H1 (cell line): ENCODE results near the gene NPPA. TPM values are rescaled to one million over a fixed set of nuclear protein-coding genes. Genes with fewer than 3 reads are reported as not detected.

Experiments
- CTCF ChIA-PET: fragments of 300-600 bp; sonication (Branson Sonifier 250); formaldehyde crosslinking; loops from one replicate; lab custom pipeline; 2021; ENCODE audit not compliant: partially characterized antibody; lab: Charles Lee
- POLR2A ChIA-PET: fragments of 300-600 bp; sonication (Branson Sonifier 250); formaldehyde crosslinking; loops from one replicate; lab custom pipeline; 2021; ENCODE audit warnings: inconsistent platforms; ENCODE audit not compliant: partially characterized antibody; lab: Charles Lee
- DNase-seq, 2 experiments: peaks; one replicate each; pipeline versions ENCODE4 v3.0.0 to v3.0.0-alpha.2; 2010 to 2022; ENCODE audit warnings: low spot score in 2 of 2, low read depth in 1 of 2, mixed read lengths in 1 of 2
- FAIRE-seq: peaks from 2 replicates; lab custom pipeline; 2011; peaks lifted over from hg19 to GRCh38; lab: Jason Lieb, UNC
- H2AFZ ChIP-seq: 2 replicates; pipeline ENCODE4 v1.8.1; 2012; ENCODE audit warnings: low read length, inconsistent platforms
- H2AK5ac ChIP-seq: 2 replicates; pipeline ENCODE4 v1.6.1; 2013; ENCODE audit warnings: low read depth, low read length
- H2BK120ac ChIP-seq: replicated peaks from 2 replicates; pipeline ENCODE3; 2013; ENCODE audit warnings: low read depth, low read length, inconsistent platforms
- H2BK12ac ChIP-seq: 2 replicates; pipeline ENCODE4 v1.6.1; 2013; ENCODE audit warnings: low read depth, low read length
- H2BK15ac ChIP-seq: 2 replicates; pipeline ENCODE4 v1.6.1; 2013; ENCODE audit warnings: low read length
- H2BK20ac ChIP-seq: 2 replicates; pipeline ENCODE4 v1.6.1; 2013; ENCODE audit warnings: low read length
- H2BK5ac ChIP-seq: 2 replicates; pipeline ENCODE4 v1.6.1; 2013; ENCODE audit warnings: low read depth, low read length
- H3K14ac ChIP-seq: 2 replicates; pipeline ENCODE4 v1.6.1; 2013; ENCODE audit warnings: inconsistent platforms; ENCODE audit not compliant: insufficient read length
- H3K18ac ChIP-seq: 2 replicates; pipeline ENCODE4 v1.6.1; 2013; ENCODE audit warnings: low read length; ENCODE audit errors: extremely low read depth
- H3K23ac ChIP-seq: 2 replicates; pipeline ENCODE4 v1.6.1; 2013; ENCODE audit warnings: inconsistent platforms; ENCODE audit not compliant: insufficient read length
- H3K23me2 ChIP-seq: 2 replicates; pipeline ENCODE4 v1.6.1; 2013; ENCODE audit warnings: low read depth, low read length
- H3K27ac ChIP-seq: 2 replicates; pipeline ENCODE4 v1.6.1; 2011; ENCODE audit warnings: low read depth, low read length, inconsistent platforms
- H3K27me3 ChIP-seq, 4 experiments: replicated peaks in 1 of 4; 1 replicate in 1 of 4; 2 replicates in 3 of 4; pipeline versions ENCODE4 v1.6.1 to v1.8.1; 2011 to 2013; ENCODE audit warnings: low read length in 3 of 4, mild to moderate bottlenecking in 3 of 4, inconsistent platforms in 2 of 4, mixed read lengths in 2 of 4, moderate library complexity in 1 of 4; ENCODE audit not compliant: control insufficient read depth in 3 of 4, insufficient read depth in 3 of 4; ENCODE audit errors: extremely low read depth in 1 of 4
- H3K36me3 ChIP-seq, 4 experiments: 2 replicates each; pipeline versions ENCODE4 v1.6.1 to v1.8.1; 2011 to 2013; ENCODE audit warnings: mild to moderate bottlenecking in 4 of 4, low read length in 3 of 4, moderate library complexity in 2 of 4, control low read depth in 1 of 4, inconsistent platforms in 1 of 4; ENCODE audit not compliant: insufficient read depth in 4 of 4, control insufficient read depth in 2 of 4
- H3K4ac ChIP-seq: replicated peaks from 2 replicates; pipeline ENCODE3; 2013; ENCODE audit warnings: low read length, low read depth, mixed read lengths, inconsistent platforms; ENCODE audit not compliant: insufficient read length
- H3K4me1 ChIP-seq, 4 experiments: replicated peaks in 1 of 4; 1 replicate in 1 of 4; 2 replicates in 3 of 4; pipeline versions ENCODE4 v1.6.1 to v1.8.1; 2011 to 2013; ENCODE audit warnings: low read length in 3 of 4, inconsistent platforms in 2 of 4, mixed read lengths in 1 of 4; ENCODE audit not compliant: insufficient read depth in 4 of 4, control insufficient read depth in 3 of 4
- H3K4me2 ChIP-seq, 2 experiments: 2 replicates each; pipeline versions ENCODE4 v1.6.1 to v1.8.1; 2011 to 2013; ENCODE audit warnings: low read depth in 2 of 2, low read length in 2 of 2, control low read depth in 1 of 2, inconsistent platforms in 1 of 2, mild to moderate bottlenecking in 1 of 2; ENCODE audit not compliant: insufficient read depth in 1 of 2
- H3K4me3 ChIP-seq, 4 experiments: fragments of 200-600, 300-600 bp in 1 of 4; sonication (generic), shearing (Covaris generic), sonication (Bioruptor Twin) in 1 of 4; 2 replicates each; pipeline versions ENCODE4 v1.5.1 to v1.8.1; 2011 to 2016; ENCODE audit warnings: low read length in 4 of 4, low read depth in 3 of 4, control low read depth in 2 of 4, inconsistent platforms in 2 of 4, mild to moderate bottlenecking in 2 of 4, mixed read lengths in 1 of 4, moderate library complexity in 1 of 4; ENCODE audit not compliant: insufficient read depth in 2 of 4; ENCODE audit errors: extremely low read depth in 1 of 4
- H3K56ac ChIP-seq: replicated peaks from 2 replicates; pipeline ENCODE3; 2013; ENCODE audit warnings: low read depth, mild to moderate bottlenecking, mixed read lengths, low read length, inconsistent platforms; ENCODE audit not compliant: insufficient read length
- H3K79me1 ChIP-seq: 2 replicates; pipeline ENCODE4 v1.6.1; 2013; ENCODE audit warnings: low read depth, low read length, control low read depth
- H3K79me2 ChIP-seq, 2 experiments: 2 replicates each; pipeline versions ENCODE4 v1.6.1 to v1.8.1; 2012 to 2013; ENCODE audit warnings: low read length in 2 of 2, mild to moderate bottlenecking in 2 of 2, inconsistent platforms in 1 of 2; ENCODE audit not compliant: insufficient read depth in 2 of 2, control insufficient read depth in 1 of 2
- H3K9ac ChIP-seq, 4 experiments: replicated peaks in 1 of 4; 1 replicate in 1 of 4; 2 replicates in 3 of 4; pipeline versions ENCODE4 v1.6.1 to v1.8.1; 2011 to 2013; ENCODE audit warnings: low read depth in 3 of 4, low read length in 3 of 4, control low read depth in 2 of 4, mild to moderate bottlenecking in 2 of 4, moderate library complexity in 2 of 4, inconsistent platforms in 1 of 4; ENCODE audit errors: extremely low read depth in 1 of 4
- H3K9me3 ChIP-seq, 2 experiments: 2 replicates each; pipeline versions ENCODE4 v1.6.1 to v1.8.1; 2012 to 2013; ENCODE audit warnings: mild to moderate bottlenecking in 2 of 2, moderate library complexity in 2 of 2, control low read depth in 1 of 2, inconsistent platforms in 1 of 2, low read depth in 1 of 2, low read length in 1 of 2, mixed read lengths in 1 of 2; ENCODE audit not compliant: insufficient read depth in 2 of 2
- H4K20me1 ChIP-seq, 2 experiments: replicated peaks in 1 of 2; 2 replicates each; pipeline versions ENCODE3 to v1.8.1; 2011 to 2013; ENCODE audit warnings: inconsistent platforms in 2 of 2, low read length in 2 of 2, mild to moderate bottlenecking in 1 of 2; ENCODE audit not compliant: insufficient read depth in 2 of 2, control insufficient read depth in 1 of 2
- H4K5ac ChIP-seq: 2 replicates; pipeline ENCODE4 v1.6.1; 2013; ENCODE audit warnings: low read length, low read depth, mixed read lengths, inconsistent platforms; ENCODE audit not compliant: insufficient read length
- H4K8ac ChIP-seq: 2 replicates; pipeline ENCODE4 v1.8.0; 2013; ENCODE audit warnings: mild to moderate bottlenecking, moderate library complexity, low read length, inconsistent platforms; ENCODE audit not compliant: insufficient read depth; ENCODE audit errors: extremely low read depth
- H4K91ac ChIP-seq: replicated peaks from 2 replicates; pipeline ENCODE3; 2013; ENCODE audit warnings: low read length, mixed read lengths, inconsistent platforms; ENCODE audit not compliant: insufficient read length
- CBX8 ChIP-seq: fragments of 300-800, 300-1000 bp; sonication (generic); IDR thresholded peaks from 2 replicates; pipeline ENCODE4 v1.7.1; 2016; ENCODE audit warnings: low read depth, low read length, borderline replicate concordance
- CREB1 ChIP-seq: IDR thresholded peaks from 2 replicates; pipeline ENCODE4 v1.6.1; 2012; ENCODE audit warnings: inconsistent platforms
- MAFK ChIP-seq: IDR thresholded peaks from 2 replicates; pipeline ENCODE4 v1.6.1; 2012; ENCODE audit warnings: low read depth, mild to moderate bottlenecking, improper control_type of control experiment, low read length
- NANOG ChIP-seq: IDR thresholded peaks from 2 replicates; pipeline ENCODE4 v1.6.1; 2011; ENCODE audit warnings: low read length, low read depth, mild to moderate bottlenecking, inconsistent platforms; ENCODE audit not compliant: insufficient read depth, poor library complexity, severe bottlenecking
- PHF8 ChIP-seq: fragments of 200-600 bp; sonication (generic); conservative IDR thresholded peaks from 2 replicates; pipeline ENCODE4 v1.7.1; 2012; ENCODE audit warnings: low read depth, mild to moderate bottlenecking, inconsistent platforms, low read length, moderate library complexity
- POLR2AphosphoS5 ChIP-seq: IDR thresholded peaks from 2 replicates; pipeline ENCODE4 v1.6.1; 2011; ENCODE audit warnings: low read depth, low read length
- SIN3A ChIP-seq, 2 experiments: IDR thresholded peaks in 1 of 2; conservative IDR thresholded peaks in 1 of 2; 2 replicates each; pipeline ENCODE4 v1.6.1; 2011 to 2012; ENCODE audit warnings: low read length in 2 of 2, improper control_type of control experiment in 1 of 2, low read depth in 1 of 2, mild to moderate bottlenecking in 1 of 2
- SP1 ChIP-seq: IDR thresholded peaks from 2 replicates; pipeline ENCODE4 v1.6.1; 2011; ENCODE audit warnings: low read depth, low read length
- TAF7 ChIP-seq: optimal IDR thresholded peaks from 2 replicates; pipeline ENCODE3; 2011; ENCODE audit warnings: low read depth, mild to moderate bottlenecking, inconsistent platforms, low read length, moderate library complexity, borderline replicate concordance
- WGBS, 2 experiments: shearing (Covaris generic) in 1 of 2; methylation state at CpG; one replicate each; pipeline versions ENCODE4 v1.1.6 to v1.1.7; 2013 to 2015; ENCODE audit warnings: low lambda C conversion rate in 2 of 2, mixed read lengths in 2 of 2, inconsistent platforms in 1 of 2, low coverage in 1 of 2, missing lambda C conversion rate in 1 of 2; ENCODE audit not compliant: insufficient replicate concordance in 2 of 2, insufficient coverage in 1 of 2, insufficient read length in 1 of 2; ENCODE audit errors: extremely low coverage in 1 of 2, missing lambda C conversion rate in 1 of 2; 5-methylcytosine and 5-hydroxymethylcytosine counted together
- polyA plus RNA-seq, 7 experiments: library from polyadenylated mRNA; depleted of rRNA in 3 of 7; stranded (reverse) in 5 of 7; unstranded in 2 of 7; fragments of >200 nt in 5 of 7; fragments of 200-250 nt in 2 of 7; gene quantifications; 1 replicate in 5 of 7; 2 replicates in 1 of 7; 4 replicates in 1 of 7; pipeline versions ENCODE4 v1.2.1 to v1.2.3, GENCODE V29; 2011 to 2013; ENCODE audit warnings: missing spikeins in 2 of 7, mixed read lengths in 2 of 7
- total RNA-seq: library from RNA; stranded (reverse); fragmentation: NEBNext Ultra II Directional; extraction: Animal tissue kit (Norgen Biotek cat#: 25700); gene quantifications from 2 replicates; pipeline ENCODE4 v1.2.1, GENCODE V29; 2021
- TF ChIP-seq, protein P1 (sequence below): IDR thresholded peaks from 2 replicates; pipeline ENCODE4 v1.6.1; 2012; ENCODE audit warnings: inconsistent platforms

NPPA gene
- total and polyA plus RNA-seq, 2 of the 8 experiments (the other 6 are each of a cell fraction or from before 2014, with no cell fraction given), result not detected

DNA sequence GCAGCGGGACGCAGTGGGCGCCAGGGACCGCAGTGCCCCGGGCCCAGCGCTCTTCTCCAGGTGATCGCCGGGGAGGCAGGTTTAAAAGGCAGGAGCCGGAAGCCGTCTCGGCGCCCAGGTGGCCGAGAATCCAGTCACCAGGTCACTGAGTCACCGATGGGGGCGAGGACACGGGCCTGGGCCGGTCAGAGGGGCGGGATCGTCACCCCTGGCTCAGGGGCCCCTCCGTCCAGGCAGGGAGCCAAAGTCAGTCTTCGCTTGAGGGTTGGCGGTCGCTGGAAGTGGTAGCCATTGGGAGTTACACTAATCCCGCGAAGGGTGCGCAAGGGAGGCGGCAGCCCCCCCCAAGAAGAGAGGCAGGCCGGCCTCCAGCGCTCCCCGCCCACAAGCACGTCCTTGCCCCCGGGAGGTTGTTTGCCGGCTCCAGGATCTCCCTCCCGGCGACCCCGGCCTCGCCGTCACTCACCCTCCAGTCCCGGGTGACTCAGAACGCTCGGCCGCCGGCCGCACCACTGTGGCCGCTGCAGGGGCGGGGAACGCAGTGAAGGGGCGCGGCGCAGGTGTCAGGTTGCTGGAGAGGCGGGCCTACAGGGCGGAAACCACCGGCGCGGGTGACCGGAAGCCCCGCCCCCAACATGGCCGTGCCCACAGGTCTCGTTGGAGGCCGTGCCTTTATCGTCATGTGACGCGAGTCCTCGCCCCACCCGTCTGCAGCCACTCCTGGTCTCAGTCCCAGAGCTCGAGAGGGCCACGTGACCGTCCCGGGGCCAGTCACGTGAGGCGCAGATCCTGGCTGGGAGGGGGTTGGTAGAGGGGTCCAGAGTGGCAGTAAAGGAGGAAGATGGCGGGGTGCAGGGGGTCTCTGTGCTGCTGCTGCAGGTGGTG, 41.9 kb downstream of the NPPA start, which contains the start of the genes CLCN6 and MTHFR:
TSS of gene CLCN6 (plus strand) at position 770 of the 885 bp plus-strand sequence. CDS start at position 842, 72 bp downstream.
TSS of gene MTHFR (minus strand) at position 543 of the 885 bp plus-strand sequence. CDS start 2,848 bp downstream, outside the sequence.
- H2BK12ac ChIP-seq, result peak within 1 kb of the TSS; percentile 75; the same call in 1 of the 2 replicates
- no peaks in the 10 kb centered on the region for H3K27me3 ChIP-seq
- peaks cover 18% of the 10 kb centered on the region for H3K23me2 ChIP-seq
- ChIA-PET POLR2A (interaction anchor here (0.6 to 3.2 kb wide), 17 partner anchors 8 to 251 kb away, joined by 3 to 27 read pairs (median 3); partner anchors contain the start of genes MFN2 and PLOD1), CTCF (interaction anchor here (1.6 to 2.4 kb wide), 3 partner anchors 10 to 21 kb away, joined by 4 to 8 read pairs (median 5); no protein-coding TSS in a partner anchor)
- H2BK120ac ChIP-seq, result peak within 1 kb of the TSS; percentile 24
- H3K23ac ChIP-seq, result no peak within 1 kb of the TSS
- peak within 1 kb of the TSS; percentile 84 to 92 for H3K4me2 ChIP-seq
- peak within 1 kb of the TSS; percentile 76 to 88 (median 84) for H3K4me3 ChIP-seq
- no peak within 1 kb of the TSS for H2BK15ac ChIP-seq
- no peak within 1 kb of the TSS for H2AFZ ChIP-seq
- peaks cover 3 to 7% of the 10 kb centered on the region in 2 experiments for H4K20me1 ChIP-seq
- DNase-seq (peak; percentile 98), FAIRE-seq (no peak)
- peaks cover 8 to 52% of the 10 kb centered on the region in 2 experiments; a peak in 3 of 4 replicates for H3K79me2 ChIP-seq
- H3K79me1 ChIP-seq, result peaks cover 8% of the 10 kb centered on the region
- peak within 1 kb of the TSS; percentile 96 for H3K56ac ChIP-seq
- H3K4me1 ChIP-seq, result peaks cover 13 to 24% (median 18%) of the 10 kb centered on the region in 4 experiments
- H3K4ac ChIP-seq, result peak within 1 kb of the TSS; percentile 90
- no peak within 1 kb of the TSS for H2BK20ac ChIP-seq
- WGBS, 2 experiments, result 1% methylated on average over 65 of the region's 72 CpGs; no CpG with 5 or more reads in 1 of the 2 experiments
- H4K91ac ChIP-seq, result peak within 1 kb of the TSS; percentile 91
- H4K5ac ChIP-seq, result peak within 1 kb of the TSS; percentile 92
- peak within 1 kb of the TSS; percentile 85 for H3K18ac ChIP-seq
- no peak within 1 kb of the TSS for H3K14ac ChIP-seq
- peak within 1 kb of the TSS in 3 of 4 experiments; percentile 75 to 78 (median 77); a peak in 6 of 7 replicates for H3K9ac ChIP-seq
- peak within 1 kb of the TSS; percentile 81 for H3K27ac ChIP-seq
- H4K8ac ChIP-seq, result peak within 1 kb of the TSS; percentile 93
- H2AK5ac ChIP-seq, result no peak within 1 kb of the TSS
- peak within 1 kb of the TSS; percentile 93 for H2BK5ac ChIP-seq
- peaks cover 1 to 19% (median 12%) of the 10 kb centered on the region in 4 experiments; a peak in 6 of 8 replicates for H3K36me3 ChIP-seq
- no peaks in the 10 kb centered on the region for H3K9me3 ChIP-seq
- TF ChIP-seq TAF7 (peak; percentile 48), CBX8 (no peak), POLR2AphosphoS5 (peak; percentile 36), PHF8 (peak; percentile 66), SP1 (peak; percentile 78; the same call in 1 of the 2 replicates), CREB1 (peak; percentile 89), NANOG (peak; percentile 40), MAFK (no peak), SIN3A (conservative IDR thresholded peaks at IDR 0.05 in 1 of 2, IDR thresholded peaks at IDR 0.05 in 1 of 2; ENCODE audit: low read depth in 1 of 2, low read length in 2 of 2) (peak; percentile 93 to 96)
- TF ChIP-seq, protein P1, sequence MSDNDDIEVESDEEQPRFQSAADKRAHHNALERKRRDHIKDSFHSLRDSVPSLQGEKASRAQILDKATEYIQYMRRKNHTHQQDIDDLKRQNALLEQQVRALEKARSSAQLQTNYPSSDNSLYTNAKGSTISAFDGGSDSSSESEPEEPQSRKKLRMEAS, result peak; percentile 84
